Panc1 (cell line): Measurements from ENCODE around the gene AACS.

Experiments
- POLR2AphosphoS5 ChIP-seq: IDR thresholded peaks from 2 replicates; pipeline ENCODE4 v1.6.1; 2012; ENCODE audit warnings: mild to moderate bottlenecking, low read depth, low read length, moderate library complexity
- SIN3A ChIP-seq: IDR thresholded peaks from 2 replicates; pipeline ENCODE4 v1.6.1; 2012; ENCODE audit warnings: low read depth, mild to moderate bottlenecking, low read length, moderate library complexity, borderline replicate concordance; ENCODE audit not compliant: insufficient read depth
- TCF7L2 ChIP-seq: IDR thresholded peaks from 2 replicates; pipeline ENCODE4 v1.6.1; 2011; ENCODE audit warnings: mild to moderate bottlenecking, low read depth, low read length, inconsistent platforms
- TF ChIP-seq, protein P1 (sequence below): fragments of 450-650 bp; IDR thresholded peaks from 2 replicates; pipeline ENCODE4 v1.5.1; 2017; ENCODE audit warnings: mild to moderate bottlenecking

DNA sequence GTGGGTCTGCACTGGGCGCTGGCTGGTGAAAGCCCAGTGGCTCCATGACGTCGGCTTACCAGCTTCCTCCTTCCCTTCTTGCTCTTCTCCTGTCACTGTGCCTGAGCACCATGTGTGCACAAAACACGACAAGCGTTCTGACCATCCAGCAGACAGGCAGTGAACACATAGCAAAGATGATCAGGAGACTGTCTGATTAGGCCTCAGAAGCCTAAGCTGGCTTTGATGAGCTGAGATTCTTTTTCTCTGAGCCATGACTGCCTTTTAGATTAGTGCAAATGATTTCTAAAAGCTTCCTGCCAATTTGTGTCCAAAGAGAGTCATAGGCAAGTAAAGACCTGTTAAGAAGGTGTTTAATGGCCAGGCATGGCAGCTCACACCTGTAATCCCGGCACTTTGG lies 83.1 kb downstream of the AACS start:
- TF ChIP-seq POLR2AphosphoS5: no peak
- TF ChIP-seq, protein P1, sequence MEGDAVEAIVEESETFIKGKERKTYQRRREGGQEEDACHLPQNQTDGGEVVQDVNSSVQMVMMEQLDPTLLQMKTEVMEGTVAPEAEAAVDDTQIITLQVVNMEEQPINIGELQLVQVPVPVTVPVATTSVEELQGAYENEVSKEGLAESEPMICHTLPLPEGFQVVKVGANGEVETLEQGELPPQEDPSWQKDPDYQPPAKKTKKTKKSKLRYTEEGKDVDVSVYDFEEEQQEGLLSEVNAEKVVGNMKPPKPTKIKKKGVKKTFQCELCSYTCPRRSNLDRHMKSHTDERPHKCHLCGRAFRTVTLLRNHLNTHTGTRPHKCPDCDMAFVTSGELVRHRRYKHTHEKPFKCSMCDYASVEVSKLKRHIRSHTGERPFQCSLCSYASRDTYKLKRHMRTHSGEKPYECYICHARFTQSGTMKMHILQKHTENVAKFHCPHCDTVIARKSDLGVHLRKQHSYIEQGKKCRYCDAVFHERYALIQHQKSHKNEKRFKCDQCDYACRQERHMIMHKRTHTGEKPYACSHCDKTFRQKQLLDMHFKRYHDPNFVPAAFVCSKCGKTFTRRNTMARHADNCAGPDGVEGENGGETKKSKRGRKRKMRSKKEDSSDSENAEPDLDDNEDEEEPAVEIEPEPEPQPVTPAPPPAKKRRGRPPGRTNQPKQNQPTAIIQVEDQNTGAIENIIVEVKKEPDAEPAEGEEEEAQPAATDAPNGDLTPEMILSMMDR: no peak
- no peak for TF ChIP-seq TCF7L2
- no peak for TF ChIP-seq SIN3A
